ENCODE results near the gene RPL18A.
A peak's percentile ranks its signal among the peaks of the same experiment; 100 is the strongest.

Gene RPL18A

GRCh38 chr19:17859533-17860330 is at the start of gene RPL18A:
TSS of gene RPL18A (plus strand) at chr19:17859910. CDS start at chr19:17859957, 47 bp downstream.
- DNase-seq = peak; percentile 98

GRCh38 chr19:17811103-17811502 is 48.6 kb upstream of the RPL18A start:
- DNase-seq = no peak

- DNase-seq = no peak
Measured at GRCh38 chr19:17811681-17812080, 48.0 kb upstream of the RPL18A start.

GRCh38 chr19:17812099-17812498 is 47.6 kb upstream of the RPL18A start:
- no peak for DNase-seq

GRCh38 chr19:17817668-17818363 is 41.9 kb upstream of the RPL18A start:
- no peak for DNase-seq

- no peak for DNase-seq
Measured at GRCh38 chr19:17821190-17821589, 38.5 kb upstream of the RPL18A start, which contains the start of gene INSL3. TSS of gene INSL3 (minus strand) at chr19:17821519. CDS start at chr19:17821506, 13 bp downstream.

GRCh38 chr19:17824339-17824738 is 35.4 kb upstream of the RPL18A start:
- DNase-seq = no peak

GRCh38 chr19:17826508-17827056 is 33.1 kb upstream of the RPL18A start:
- DNase-seq = no peak

GRCh38 chr19:17829855-17830566 is 29.7 kb upstream of the RPL18A start:
- peak; percentile 67 to 80 for DNase-seq

- DNase-seq = peak; percentile 67 to 87
Measured at GRCh38 chr19:17830567-17831418, 28.9 kb upstream of the RPL18A start.

GRCh38 chr19:17831419-17831888 is 28.3 kb upstream of the RPL18A start:
- DNase-seq = no peak

- DNase-seq = no peak
Measured at GRCh38 chr19:17832443-17833208, 27.1 kb upstream of the RPL18A start.

- DNase-seq = no peak
Measured at GRCh38 chr19:17834350-17835181, 25.1 kb upstream of the RPL18A start.

- DNase-seq = no peak
Measured at GRCh38 chr19:17835182-17836006, 24.3 kb upstream of the RPL18A start.

GRCh38 chr19:17836530-17836929 is 23.2 kb upstream of the RPL18A start:
- no peak for DNase-seq

GRCh38 chr19:17837972-17838371 is 21.7 kb upstream of the RPL18A start:
- no peak for DNase-seq

- no peak for DNase-seq
Measured at GRCh38 chr19:17840019-17840418, 19.7 kb upstream of the RPL18A start.

- DNase-seq = no peak
Measured at GRCh38 chr19:17841371-17841809, 18.3 kb upstream of the RPL18A start.
